M059J (cell line): ENCODE data around the gene ADRA2B. TPM values are rescaled to one million over a fixed set of nuclear protein-coding genes. Genes with fewer than 3 reads are reported as not detected.

Experiments
- DNase-seq: peaks from one replicate; pipeline ENCODE4 v3.0.0-alpha.2; 2012; ENCODE audit warnings: low read depth
- total RNA-seq: library from RNA; depleted of rRNA; stranded (reverse); fragments of >200 nt; shearing (Covaris generic); gene quantifications from 2 replicates; pipeline ENCODE4 v1.2.3, GENCODE V29; 2014

Gene ADRA2B
- total RNA-seq, 1 experiment from 2014 or later: not detected

GRCh38 chr2:96105152-96105915, 11.0 kb downstream of the ADRA2B start:
- no peak for DNase-seq

DNA sequence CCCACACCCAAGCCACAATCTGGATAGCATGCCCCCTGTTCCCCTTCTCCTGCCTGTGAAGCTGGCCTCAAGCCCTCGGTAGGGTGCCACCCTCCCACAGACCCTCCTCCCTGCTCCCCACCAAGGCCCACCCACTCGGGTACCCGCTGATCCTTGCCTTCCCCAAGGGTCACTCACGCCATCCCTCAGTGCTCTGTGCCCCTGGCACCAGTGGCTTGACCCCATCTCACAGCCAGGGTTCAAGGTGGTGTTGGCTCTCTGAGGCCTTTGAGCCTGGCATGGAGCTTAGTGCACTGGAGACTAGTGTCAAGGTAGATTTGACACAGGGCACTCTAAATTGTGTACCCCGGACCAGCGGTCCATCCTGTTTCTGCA, 11.9 kb downstream of the ADRA2B start:
- DNase-seq: no peak

GRCh38 chr2:96103761-96104486, 12.4 kb downstream of the ADRA2B start:
- DNase-seq: no peak

DNA sequence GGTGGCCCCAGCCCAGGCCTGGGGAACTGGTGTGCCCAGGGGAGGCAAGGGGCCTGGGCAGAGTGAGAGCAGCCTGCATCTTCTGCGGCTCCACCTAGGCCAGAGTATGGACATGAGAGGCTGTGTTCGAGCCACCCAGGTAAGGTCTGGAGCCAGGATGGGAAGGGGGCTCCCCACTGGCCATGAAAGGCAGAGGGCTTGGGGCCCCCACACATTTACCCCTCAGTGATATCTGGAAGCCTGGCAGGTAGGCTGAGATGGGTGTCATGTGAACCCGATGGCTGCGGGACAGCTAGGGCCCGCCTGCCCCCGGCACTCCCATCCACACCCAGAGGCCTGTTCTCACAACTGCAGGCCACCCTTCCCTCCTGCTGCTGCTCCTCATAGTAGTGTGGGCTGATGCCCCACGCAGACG, 13.2 kb downstream of the ADRA2B start:
- no peak for DNase-seq

DNA sequence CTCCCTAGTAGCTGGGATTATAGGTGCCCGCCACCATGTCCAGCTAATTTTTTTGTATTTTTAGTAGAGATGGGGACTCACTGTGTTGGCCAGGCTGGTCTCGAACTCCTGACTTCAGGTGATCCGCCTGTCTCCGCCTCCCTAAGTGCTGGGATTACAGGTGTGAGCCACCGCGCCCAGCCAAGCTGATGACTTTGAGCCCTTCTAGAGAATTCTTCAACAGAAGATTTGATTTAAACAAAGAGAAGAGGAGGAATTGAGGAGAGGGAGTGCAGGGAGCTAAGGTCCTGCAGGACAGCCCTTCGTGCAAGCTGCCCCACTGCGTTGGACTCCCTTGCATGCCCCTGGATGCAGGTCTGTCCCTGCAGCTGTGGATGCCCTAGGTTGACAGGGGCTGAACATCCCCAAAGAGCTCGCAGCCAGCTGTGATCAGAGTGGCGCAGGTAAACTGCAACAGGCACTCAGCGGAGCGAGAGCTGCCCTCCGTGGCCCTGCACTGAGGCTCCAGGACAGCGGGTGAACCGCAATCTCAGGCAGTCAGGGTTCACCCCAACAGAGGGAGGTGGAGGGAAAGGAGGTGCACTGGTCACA, 13.7 kb downstream of the ADRA2B start:
- DNase-seq: no peak

GRCh38 chr2:96100893-96101304, 15.5 kb downstream of the ADRA2B start:
- no peak for DNase-seq

- no peak for DNase-seq
Observed at GRCh38 chr2:96099861-96100798, 16.2 kb downstream of the ADRA2B start.

DNA sequence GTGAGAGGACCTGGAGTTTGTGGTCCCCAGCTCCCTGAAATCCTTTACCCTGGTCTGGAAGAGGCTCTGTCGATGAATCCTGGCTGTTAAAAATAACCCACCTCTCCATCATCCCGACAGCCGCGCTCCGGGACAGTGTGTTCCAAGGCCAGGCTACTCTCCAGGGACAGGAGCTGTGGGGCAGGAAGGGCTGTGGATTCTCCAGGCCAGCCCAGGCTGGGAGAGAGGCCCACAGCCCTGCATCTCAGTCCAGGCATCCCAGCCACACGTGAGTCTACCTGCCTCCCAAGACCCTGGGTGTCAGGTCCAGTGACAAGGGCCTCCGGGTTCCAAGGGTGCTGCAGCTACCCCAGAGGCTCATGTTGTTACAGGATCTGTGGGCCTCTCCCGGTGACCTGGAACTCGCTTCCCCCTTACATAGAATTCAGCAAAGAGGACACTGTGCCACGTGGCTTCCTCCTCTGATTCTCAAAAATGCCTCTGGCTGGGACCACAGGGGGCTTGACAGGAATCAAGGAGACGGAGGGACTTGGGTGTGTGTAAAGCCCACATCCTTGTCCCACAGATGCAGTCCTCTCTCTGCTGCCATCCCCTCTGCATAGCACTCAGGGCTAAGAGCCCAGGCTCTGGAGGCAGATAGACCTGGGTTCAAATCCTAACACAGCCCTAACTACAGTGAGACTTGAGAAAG, 17.3 kb downstream of the ADRA2B start:
- no peak for DNase-seq

- DNase-seq: no peak
Observed at GRCh38 chr2:96097951-96098823, 18.2 kb downstream of the ADRA2B start.

DNA sequence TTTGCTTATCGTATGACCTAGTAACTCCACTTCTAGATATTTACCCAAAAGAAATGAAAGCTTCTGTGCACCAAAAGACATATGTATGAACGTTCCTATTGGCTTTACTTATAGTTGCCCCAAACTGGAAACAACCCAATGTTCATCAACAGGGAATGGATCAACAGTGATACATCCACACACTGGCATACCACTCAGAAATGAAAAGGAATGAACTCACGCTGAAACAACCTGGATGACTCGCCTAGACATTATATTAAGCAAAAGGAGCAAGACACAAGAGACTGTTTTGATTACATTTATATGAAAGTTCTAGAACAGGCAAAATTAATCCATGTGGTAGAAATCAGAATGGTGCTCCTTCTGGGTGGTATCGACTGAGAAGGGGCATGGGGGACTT, 18.9 kb downstream of the ADRA2B start:
- no peak for DNase-seq

DNA sequence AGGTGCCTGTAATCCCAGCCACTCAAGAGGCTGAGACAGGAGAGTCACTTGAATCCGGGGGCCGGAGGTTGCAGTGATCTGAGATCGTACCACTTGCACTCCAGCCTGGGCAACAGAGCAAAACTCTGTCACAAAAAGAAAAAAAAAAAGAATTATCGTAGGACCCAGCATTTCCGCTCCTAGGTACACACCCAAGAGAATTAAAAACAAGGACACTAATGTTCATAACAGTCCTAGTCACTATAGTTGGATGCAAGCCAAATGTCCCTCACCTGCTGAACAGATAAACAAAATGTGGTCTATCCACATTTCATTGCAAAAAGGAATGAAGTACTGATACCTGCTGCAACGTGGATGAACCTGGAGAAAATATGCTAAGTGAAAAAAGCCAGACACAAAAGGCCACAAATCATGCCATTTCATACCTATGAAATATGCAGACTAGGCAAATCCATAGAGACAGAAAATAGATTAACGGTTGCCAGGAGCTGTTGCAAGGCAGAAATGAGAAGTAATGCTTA, 21.2 kb downstream of the ADRA2B start:
- no peak for DNase-seq

DNA sequence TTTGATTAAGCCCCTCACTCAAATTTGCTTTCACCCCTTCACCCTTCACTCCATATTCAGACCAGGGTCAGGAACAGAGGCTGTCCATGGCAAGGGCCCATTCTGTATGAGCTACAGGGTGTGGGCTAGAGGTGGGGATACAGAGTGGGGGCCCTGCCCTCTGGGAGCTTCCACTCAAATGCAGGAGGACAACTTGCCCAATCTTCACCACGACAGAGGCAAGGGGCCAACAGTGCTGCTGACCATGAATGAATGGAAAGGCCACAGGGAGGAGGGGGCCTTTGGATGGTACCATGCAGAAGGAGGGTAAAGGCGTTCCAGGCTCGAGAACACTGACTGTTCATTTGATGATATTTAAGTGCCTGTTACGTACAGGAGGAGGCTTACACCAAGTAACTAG, 22.8 kb downstream of the ADRA2B start:
- no peak for DNase-seq

DNA sequence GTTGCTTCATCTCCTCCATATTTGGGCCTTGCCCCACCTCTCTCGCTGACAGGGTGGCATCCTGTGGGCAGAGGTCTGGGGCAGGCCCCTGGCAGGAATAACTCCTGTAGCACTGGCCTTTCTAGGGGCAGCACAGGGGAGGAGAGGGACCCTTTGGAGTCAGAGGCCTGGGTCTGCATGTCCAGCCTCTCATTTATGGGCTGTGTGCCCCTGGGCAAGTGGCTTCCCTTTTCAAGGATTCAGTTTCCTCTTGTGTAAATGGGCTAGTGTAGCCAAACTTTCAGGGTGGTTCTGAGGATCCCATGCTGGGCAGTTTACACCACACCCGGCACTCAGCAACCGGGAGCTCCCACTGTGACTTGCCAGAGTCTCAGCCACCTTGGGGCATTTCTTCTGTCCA, 23.4 kb downstream of the ADRA2B start:
- no peak for DNase-seq

DNA sequence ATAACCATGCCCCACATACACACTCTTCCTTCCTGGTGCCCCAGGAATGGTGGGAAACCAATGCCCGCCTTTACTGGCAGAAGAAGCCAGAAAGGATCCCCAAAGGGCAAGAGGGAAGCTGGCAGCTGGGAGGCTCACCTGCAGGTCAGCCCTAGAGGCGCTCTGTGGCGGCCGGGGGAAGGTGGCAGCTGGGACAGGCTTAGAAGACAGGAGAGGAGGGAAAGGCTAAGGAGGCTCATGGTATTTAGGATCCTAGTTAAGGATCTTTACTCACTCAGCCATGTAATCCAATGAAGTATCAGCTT, 23.8 kb downstream of the ADRA2B start:
- no peak for DNase-seq

DNA sequence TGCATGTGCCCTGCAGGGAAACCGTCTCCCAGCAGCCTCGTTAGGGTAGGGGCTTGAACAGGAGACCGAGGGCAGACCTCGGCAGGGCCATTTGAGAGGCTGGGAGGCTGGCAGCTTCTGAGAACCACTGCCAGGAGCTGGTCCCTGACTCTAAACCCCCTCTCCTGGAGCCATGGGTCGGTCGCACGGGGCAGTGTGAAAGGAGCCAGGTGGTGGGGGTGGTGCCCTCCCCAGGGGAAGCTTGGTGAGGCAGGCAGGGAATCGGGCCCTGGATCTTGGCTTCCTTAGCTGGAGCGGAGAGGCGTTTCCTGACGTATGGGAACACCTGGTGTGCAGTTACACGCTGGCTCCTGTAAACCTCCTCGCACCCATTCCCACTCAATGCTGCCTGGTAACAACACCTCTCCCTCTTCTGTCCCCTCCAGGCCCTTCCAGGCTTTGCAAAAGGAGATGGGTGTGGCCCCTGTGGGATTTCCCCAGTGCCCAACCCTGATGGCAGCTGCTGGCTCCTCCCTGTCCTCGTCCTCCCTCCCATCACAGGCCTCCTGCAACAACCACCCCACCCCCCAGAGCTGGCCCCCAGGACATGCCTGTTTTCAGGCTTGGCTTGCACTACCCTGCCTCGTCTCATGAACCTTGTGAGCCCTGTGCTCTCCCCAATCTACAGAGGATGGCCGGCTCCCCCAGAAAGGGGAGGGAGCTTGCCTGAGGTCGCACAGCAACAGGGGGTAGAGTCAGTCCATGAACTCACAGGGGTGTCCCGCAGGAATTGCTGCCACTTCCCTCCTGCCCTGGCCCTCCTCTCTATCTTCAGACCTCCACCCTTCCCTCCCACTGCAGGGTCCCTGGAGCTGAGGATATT, 24.4 kb downstream of the ADRA2B start:
- DNase-seq: no peak

- DNase-seq: no peak
Observed at GRCh38 chr2:96091141-96091710, 25.1 kb downstream of the ADRA2B start.

- DNase-seq: no peak
Observed at GRCh38 chr2:96090196-96090926, 26.0 kb downstream of the ADRA2B start.
